ENCODE results near the gene GPC6.

Gene GPC6

GRCh38 chr13:93673885-93674284, 447.3 kb downstream of the GPC6 start:
- H3K27ac ChIP-seq (ENCODE audit: low read depth, low read length, poor library complexity, severe bottlenecking), result no peak overlapping the region
- H3K4me1 ChIP-seq (ENCODE audit: insufficient read depth, low read length, severe bottlenecking), result no peaks in the 10 kb centered on the region
- TF ChIP-seq, protein P1, sequence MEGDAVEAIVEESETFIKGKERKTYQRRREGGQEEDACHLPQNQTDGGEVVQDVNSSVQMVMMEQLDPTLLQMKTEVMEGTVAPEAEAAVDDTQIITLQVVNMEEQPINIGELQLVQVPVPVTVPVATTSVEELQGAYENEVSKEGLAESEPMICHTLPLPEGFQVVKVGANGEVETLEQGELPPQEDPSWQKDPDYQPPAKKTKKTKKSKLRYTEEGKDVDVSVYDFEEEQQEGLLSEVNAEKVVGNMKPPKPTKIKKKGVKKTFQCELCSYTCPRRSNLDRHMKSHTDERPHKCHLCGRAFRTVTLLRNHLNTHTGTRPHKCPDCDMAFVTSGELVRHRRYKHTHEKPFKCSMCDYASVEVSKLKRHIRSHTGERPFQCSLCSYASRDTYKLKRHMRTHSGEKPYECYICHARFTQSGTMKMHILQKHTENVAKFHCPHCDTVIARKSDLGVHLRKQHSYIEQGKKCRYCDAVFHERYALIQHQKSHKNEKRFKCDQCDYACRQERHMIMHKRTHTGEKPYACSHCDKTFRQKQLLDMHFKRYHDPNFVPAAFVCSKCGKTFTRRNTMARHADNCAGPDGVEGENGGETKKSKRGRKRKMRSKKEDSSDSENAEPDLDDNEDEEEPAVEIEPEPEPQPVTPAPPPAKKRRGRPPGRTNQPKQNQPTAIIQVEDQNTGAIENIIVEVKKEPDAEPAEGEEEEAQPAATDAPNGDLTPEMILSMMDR (IDR thresholded peaks at IDR 0.05; ENCODE audit: low read length), result no peak
- TF ChIP-seq EZH2 (IDR thresholded peaks at IDR 0.05; ENCODE audit: borderline replicate concordance, low read length), result no peak
- H3K36me3 ChIP-seq (ENCODE audit: insufficient read depth, low read length), result no peaks in the 10 kb centered on the region
- H3F3A ChIP-seq (ENCODE audit: insufficient read depth, low read length), result no peaks in the 10 kb centered on the region
- H3K4me3 ChIP-seq (ENCODE audit: low read depth, low read length, poor library complexity, severe bottlenecking), result no peak overlapping the region
- H3K9me2 ChIP-seq (ENCODE audit: low read depth, low read length), result no peaks in the 10 kb centered on the region
- H3K79me2 ChIP-seq (ENCODE audit: insufficient read depth, low read length), result no peaks in the 10 kb centered on the region
- H2AFZ ChIP-seq (ENCODE audit: low read length), result no peak overlapping the region
- no peaks in the 10 kb centered on the region for H4K20me1 ChIP-seq (ENCODE audit: insufficient read depth, low read length)
- H3K9ac ChIP-seq (ENCODE audit: low read length), result no peak overlapping the region
- H3K4me2 ChIP-seq (ENCODE audit: low read length), result no peak overlapping the region
- no peaks in the 10 kb centered on the region for H3K9me3 ChIP-seq (ENCODE audit: low read length)
- H3K27me3 ChIP-seq (ENCODE audit: insufficient read depth, low read length), result no peaks in the 10 kb centered on the region

DNA sequence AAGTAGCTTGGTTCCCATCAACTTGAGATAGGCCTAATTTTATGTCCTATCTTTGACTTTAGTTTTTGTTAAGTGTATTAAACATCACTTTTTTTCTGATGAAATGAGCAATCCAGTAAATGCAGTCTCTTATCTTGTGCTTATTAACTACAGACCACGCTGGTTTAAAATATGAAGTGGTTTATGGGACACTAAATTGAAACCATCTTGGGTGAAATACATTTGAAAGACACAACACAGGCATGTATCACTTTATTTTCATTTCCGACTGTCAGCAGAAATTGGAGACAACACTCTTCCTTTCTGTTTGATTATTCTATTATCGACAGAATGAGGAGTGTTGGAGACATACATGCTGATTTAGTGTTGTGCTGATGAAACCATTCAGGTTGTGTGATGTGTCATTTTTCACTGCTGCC, 447.7 kb downstream of the GPC6 start:
- no peak for TF ChIP-seq EZH2 (IDR thresholded peaks at IDR 0.05; ENCODE audit: borderline replicate concordance, low read length)
- TF ChIP-seq, protein P1 (IDR thresholded peaks at IDR 0.05; ENCODE audit: low read length), result no peak
- Histone ChIP-seq H3K36me3 (ENCODE audit: insufficient read depth, low read length) (no peaks in the 10 kb centered on the region), H3F3A (ENCODE audit: insufficient read depth, low read length) (no peaks in the 10 kb centered on the region), H3K9me2 (ENCODE audit: low read depth, low read length) (no peaks in the 10 kb centered on the region), H3K9ac (ENCODE audit: low read length) (no peak overlapping the region), H3K4me2 (ENCODE audit: low read length) (no peak overlapping the region), H3K9me3 (ENCODE audit: low read length) (no peaks in the 10 kb centered on the region), H3K79me2 (ENCODE audit: insufficient read depth, low read length) (no peaks in the 10 kb centered on the region), H3K27ac (ENCODE audit: low read depth, low read length, poor library complexity, severe bottlenecking) (no peak overlapping the region), H4K20me1 (ENCODE audit: insufficient read depth, low read length) (no peaks in the 10 kb centered on the region), H3K4me3 (ENCODE audit: low read depth, low read length, poor library complexity, severe bottlenecking) (no peak overlapping the region), H2AFZ (ENCODE audit: low read length) (no peak overlapping the region), H3K4me1 (ENCODE audit: insufficient read depth, low read length, severe bottlenecking) (no peaks in the 10 kb centered on the region), H3K27me3 (ENCODE audit: insufficient read depth, low read length) (no peaks in the 10 kb centered on the region)

DNA sequence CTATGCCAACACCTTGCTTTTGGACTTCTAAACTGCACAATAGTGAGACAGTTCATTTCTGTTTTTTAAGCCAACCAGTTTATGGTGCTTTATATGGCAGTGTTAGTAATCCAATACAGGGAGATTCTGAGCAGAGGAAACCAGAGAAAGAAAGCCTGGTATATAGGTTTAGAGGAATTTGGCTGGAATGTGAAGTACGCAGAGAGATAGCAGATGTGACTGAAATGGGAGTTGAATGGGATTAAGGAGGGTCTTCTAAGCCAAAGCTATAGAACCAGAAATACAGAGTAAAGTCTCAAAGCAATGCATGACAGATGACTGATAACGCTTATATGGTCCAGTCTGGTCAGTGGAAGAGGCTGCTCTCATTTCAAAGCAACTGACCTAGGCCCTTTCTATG, 453.7 kb downstream of the GPC6 start:
- no peak overlapping the region for H3K9ac ChIP-seq (ENCODE audit: low read length)
- H3K4me3 ChIP-seq (ENCODE audit: low read depth, low read length, poor library complexity, severe bottlenecking), result no peak overlapping the region
- no peaks in the 10 kb centered on the region for H3K79me2 ChIP-seq (ENCODE audit: insufficient read depth, low read length)
- no peaks in the 10 kb centered on the region for H3K9me2 ChIP-seq (ENCODE audit: low read depth, low read length)
- no peaks in the 10 kb centered on the region for H3K36me3 ChIP-seq (ENCODE audit: insufficient read depth, low read length)
- H4K20me1 ChIP-seq (ENCODE audit: insufficient read depth, low read length), result no peaks in the 10 kb centered on the region
- no peak overlapping the region for H3K4me2 ChIP-seq (ENCODE audit: low read length)
- no peaks in the 10 kb centered on the region for H3K27me3 ChIP-seq (ENCODE audit: insufficient read depth, low read length)
- H3K9me3 ChIP-seq (ENCODE audit: low read length), result no peaks in the 10 kb centered on the region
- H3K4me1 ChIP-seq (ENCODE audit: insufficient read depth, low read length, severe bottlenecking), result no peaks in the 10 kb centered on the region
- TF ChIP-seq, protein P1 (IDR thresholded peaks at IDR 0.05; ENCODE audit: low read length), result no peak
- TF ChIP-seq EZH2 (IDR thresholded peaks at IDR 0.05; ENCODE audit: borderline replicate concordance, low read length), result no peak
- H3F3A ChIP-seq (ENCODE audit: insufficient read depth, low read length), result no peaks in the 10 kb centered on the region
- H2AFZ ChIP-seq (ENCODE audit: low read length), result no peak overlapping the region
- H3K27ac ChIP-seq (ENCODE audit: low read depth, low read length, poor library complexity, severe bottlenecking), result no peak overlapping the region

All from OCI-LY1 (cell line).